HepG2 (cell line): ENCODE results near the gene PCNT. TPM values are rescaled to one million over a fixed set of nuclear protein-coding genes. Genes with fewer than 3 reads are reported as not detected.
A peak's percentile ranks its signal among the peaks of the same experiment; 100 is the strongest.

Experiments used
- EZH2 ChIP-seq: conservative IDR thresholded peaks from 2 replicates; pipeline ENCODE4 v1.6.1; 2012; ENCODE audit warnings: mild to moderate bottlenecking, low read depth, low read length, moderate library complexity
- HMGA1 ChIP-seq: sonication (generic); formaldehyde crosslinking; conservative IDR thresholded peaks from 2 replicates; pipeline ENCODE4 v1.4.0; 2020; ENCODE audit warnings: missing genetic modification reagents
- NONO ChIP-seq, 2 experiments: fragments of 450-650 bp in 1 of 2; sonication (generic) in 1 of 2; formaldehyde crosslinking in 1 of 2; IDR thresholded peaks in 1 of 2; conservative IDR thresholded peaks in 1 of 2; 2 replicates each; pipeline versions ENCODE4 v1.6.1 to v1.8.0; 2017 to 2022; ENCODE audit warnings: mild to moderate bottlenecking in 1 of 2, missing genetic modification reagents in 1 of 2, moderate library complexity in 1 of 2
- RBM39 ChIP-seq: fragments of 200-400 bp; formaldehyde crosslinking; IDR thresholded peaks from one replicate; pipeline ENCODE4 v1.6.1; 2018; ENCODE audit warnings: antibody characterized with exemption, mild to moderate bottlenecking, low read depth, low read length; ENCODE audit not compliant: poor library complexity, severe bottlenecking
- SP1 ChIP-seq, 2 experiments: fragments of 450-650 bp in 1 of 2; sonication (generic) in 1 of 2; formaldehyde crosslinking in 1 of 2; IDR thresholded peaks; 2 replicates each; pipeline versions ENCODE4 v1.4.0 to v1.6.1; 2016 to 2020; ENCODE audit warnings: missing genetic modification reagents in 1 of 2
- TAF1 ChIP-seq: sonication (generic); formaldehyde crosslinking; IDR thresholded peaks from 2 replicates; pipeline ENCODE4 v1.4.0; 2020; ENCODE audit warnings: missing genetic modification reagents
- THAP11 ChIP-seq: IDR thresholded peaks from 2 replicates; pipeline ENCODE4 v1.6.1; 2016; ENCODE audit warnings: missing biosample characterization, missing genetic modification reagents
- ZIK1 ChIP-seq: sonication (generic); formaldehyde crosslinking; IDR thresholded peaks from 2 replicates; pipeline ENCODE4 v1.5.0; 2020; ENCODE audit warnings: mild to moderate bottlenecking, low read depth, missing genetic modification reagents, borderline replicate concordance
- ZNF670 ChIP-seq: sonication (generic); formaldehyde crosslinking; IDR thresholded peaks from 2 replicates; pipeline ENCODE4 v1.8.0; 2022; ENCODE audit warnings: mild to moderate bottlenecking, missing genetic modification reagents, borderline replicate concordance
- ZNF746 ChIP-seq: sonication (generic); formaldehyde crosslinking; IDR thresholded peaks from 2 replicates; pipeline ENCODE4 v1.8.0; 2022; ENCODE audit warnings: mild to moderate bottlenecking, missing genetic modification reagents
- ZNF83 ChIP-seq: sonication (generic); formaldehyde crosslinking; IDR thresholded peaks from 2 replicates; pipeline ENCODE4 v1.4.0; 2020; ENCODE audit warnings: missing genetic modification reagents, mild to moderate bottlenecking, borderline replicate concordance
- ZSCAN25 ChIP-seq: sonication (generic); formaldehyde crosslinking; IDR thresholded peaks from 2 replicates; pipeline ENCODE4 v1.8.0; 2022; ENCODE audit warnings: mild to moderate bottlenecking, missing genetic modification reagents
- polyA plus RNA-seq, 8 experiments: library from polyadenylated mRNA; depleted of rRNA in 3 of 8; stranded (reverse) in 7 of 8; unstranded in 1 of 8; fragments of >200 nt; fragmentation: Illumina TruSeq in 4 of 8; extraction: Trizol in 4 of 8; gene quantifications; 2 replicates each; pipeline versions ENCODE4 v1.2.1 to v1.2.3, GENCODE V29; 2011 to 2016; ENCODE audit warnings: low read depth in 4 of 8, missing spikeins in 1 of 8, mixed read lengths in 1 of 8; ENCODE audit not compliant: insufficient read depth in 1 of 8
- total RNA-seq, 5 experiments: library from RNA; depleted of rRNA; stranded (reverse); fragments of >200 nt; fragmentation: Illumina TruSeq; extraction: Trizol; gene quantifications; 2 replicates each; pipeline ENCODE4 v1.2.3, GENCODE V29; 2016; ENCODE audit warnings: low read depth in 1 of 5
- TF ChIP-seq, protein P1 (sequence below): sonication (generic); formaldehyde crosslinking; IDR thresholded peaks from 2 replicates; pipeline ENCODE4 v1.4.0; 2020; ENCODE audit warnings: mild to moderate bottlenecking, missing genetic modification reagents
- TF ChIP-seq, protein P2 (sequence below): sonication (generic); formaldehyde crosslinking; IDR thresholded peaks from 2 replicates; pipeline ENCODE4 v1.8.0; 2022; ENCODE audit warnings: missing genetic modification reagents, low read depth, mild to moderate bottlenecking, borderline replicate concordance
- TF ChIP-seq, protein P3 (sequence below): sonication (generic); formaldehyde crosslinking; IDR thresholded peaks from 2 replicates; pipeline ENCODE4 v1.5.0; 2020; ENCODE audit warnings: mild to moderate bottlenecking, missing genetic modification reagents
- TF ChIP-seq, protein P4 (sequence below), 2 experiments: sonication (generic) in 1 of 2; formaldehyde crosslinking in 1 of 2; IDR thresholded peaks; 2 replicates each; pipeline versions ENCODE4 v1.4.0 to v1.6.1; 2016 to 2020; ENCODE audit warnings: borderline replicate concordance in 1 of 2, low read depth in 1 of 2, mild to moderate bottlenecking in 1 of 2, missing genetic modification reagents in 1 of 2

The PCNT gene
- total and polyA plus RNA-seq, 2 of the 13 experiments (the other 11 are each of a cell fraction or from before 2014, with no cell fraction given): 5.6 to 12.4 TPM

GRCh38 chr21:46285761-46286647, 38.0 kb upstream of the PCNT start, which contains the start of gene YBEY (continued):
- TF ChIP-seq, protein P1, sequence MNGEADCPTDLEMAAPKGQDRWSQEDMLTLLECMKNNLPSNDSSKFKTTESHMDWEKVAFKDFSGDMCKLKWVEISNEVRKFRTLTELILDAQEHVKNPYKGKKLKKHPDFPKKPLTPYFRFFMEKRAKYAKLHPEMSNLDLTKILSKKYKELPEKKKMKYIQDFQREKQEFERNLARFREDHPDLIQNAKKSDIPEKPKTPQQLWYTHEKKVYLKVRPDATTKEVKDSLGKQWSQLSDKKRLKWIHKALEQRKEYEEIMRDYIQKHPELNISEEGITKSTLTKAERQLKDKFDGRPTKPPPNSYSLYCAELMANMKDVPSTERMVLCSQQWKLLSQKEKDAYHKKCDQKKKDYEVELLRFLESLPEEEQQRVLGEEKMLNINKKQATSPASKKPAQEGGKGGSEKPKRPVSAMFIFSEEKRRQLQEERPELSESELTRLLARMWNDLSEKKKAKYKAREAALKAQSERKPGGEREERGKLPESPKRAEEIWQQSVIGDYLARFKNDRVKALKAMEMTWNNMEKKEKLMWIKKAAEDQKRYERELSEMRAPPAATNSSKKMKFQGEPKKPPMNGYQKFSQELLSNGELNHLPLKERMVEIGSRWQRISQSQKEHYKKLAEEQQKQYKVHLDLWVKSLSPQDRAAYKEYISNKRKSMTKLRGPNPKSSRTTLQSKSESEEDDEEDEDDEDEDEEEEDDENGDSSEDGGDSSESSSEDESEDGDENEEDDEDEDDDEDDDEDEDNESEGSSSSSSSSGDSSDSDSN (CRISPR knock-in tag): peak; percentile 99
- TF ChIP-seq, protein P2, sequence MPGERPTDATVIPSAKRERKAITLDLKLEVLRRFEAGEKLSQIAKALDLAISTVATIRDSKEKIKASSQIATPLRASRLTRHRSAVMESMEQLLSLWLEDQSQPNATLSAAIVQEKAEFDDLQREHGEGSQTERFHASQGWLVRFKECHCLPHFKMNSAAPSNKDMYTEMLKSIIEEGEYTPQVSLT (CRISPR knock-in tag): no peak
- TF ChIP-seq ZNF670 (CRISPR knock-in tag): 0 out of 2 replicates have a peak, but pooled peaks have one; percentile 47
- no peak for TF ChIP-seq EZH2
- peak; percentile 85 for TF ChIP-seq RBM39
- peak; percentile 93 for TF ChIP-seq THAP11 (CRISPR knock-in tag)
- peak; percentile 74; the same call in 1 of the 2 replicates for TF ChIP-seq ZIK1 (CRISPR knock-in tag)
- no peak for TF ChIP-seq SP1 (IDR thresholded peaks at IDR 0.05)
- peak; percentile 74 for TF ChIP-seq SP1 (CRISPR knock-in tag; IDR thresholded peaks at IDR 0.05)
- no peak for TF ChIP-seq NONO (IDR thresholded peaks at IDR 0.05)
- TF ChIP-seq NONO (CRISPR knock-in tag; conservative IDR thresholded peaks at IDR 0.05): peak; percentile 93
- TF ChIP-seq ZNF746 (CRISPR knock-in tag): peak; percentile 76; the same call in 1 of the 2 replicates
- no peak for TF ChIP-seq HMGA1 (CRISPR knock-in tag)
- peak; percentile 91 for TF ChIP-seq TAF1 (CRISPR knock-in tag)
- TF ChIP-seq, protein P3, sequence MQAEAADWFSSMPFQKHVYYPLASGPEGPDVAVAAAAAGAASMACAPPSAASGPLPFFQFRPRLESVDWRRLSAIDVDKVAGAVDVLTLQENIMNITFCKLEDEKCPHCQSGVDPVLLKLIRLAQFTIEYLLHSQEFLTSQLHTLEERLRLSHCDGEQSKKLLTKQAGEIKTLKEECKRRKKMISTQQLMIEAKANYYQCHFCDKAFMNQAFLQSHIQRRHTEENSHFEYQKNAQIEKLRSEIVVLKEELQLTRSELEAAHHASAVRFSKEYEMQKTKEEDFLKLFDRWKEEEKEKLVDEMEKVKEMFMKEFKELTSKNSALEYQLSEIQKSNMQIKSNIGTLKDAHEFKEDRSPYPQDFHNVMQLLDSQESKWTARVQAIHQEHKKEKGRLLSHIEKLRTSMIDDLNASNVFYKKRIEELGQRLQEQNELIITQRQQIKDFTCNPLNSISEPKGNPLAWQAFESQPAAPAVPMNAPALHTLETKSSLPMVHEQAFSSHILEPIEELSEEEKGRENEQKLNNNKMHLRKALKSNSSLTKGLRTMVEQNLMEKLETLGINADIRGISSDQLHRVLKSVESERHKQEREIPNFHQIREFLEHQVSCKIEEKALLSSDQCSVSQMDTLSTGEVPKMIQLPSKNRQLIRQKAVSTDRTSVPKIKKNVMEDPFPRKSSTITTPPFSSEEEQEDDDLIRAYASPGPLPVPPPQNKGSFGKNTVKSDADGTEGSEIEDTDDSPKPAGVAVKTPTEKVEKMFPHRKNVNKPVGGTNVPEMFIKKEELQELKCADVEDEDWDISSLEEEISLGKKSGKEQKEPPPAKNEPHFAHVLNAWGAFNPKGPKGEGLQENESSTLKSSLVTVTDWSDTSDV (CRISPR knock-in tag): peak; percentile 30; the same call in 1 of the 2 replicates
- peak; percentile 85; the same call in 1 of the 2 replicates for TF ChIP-seq ZSCAN25 (CRISPR knock-in tag)
- TF ChIP-seq, protein P4, sequence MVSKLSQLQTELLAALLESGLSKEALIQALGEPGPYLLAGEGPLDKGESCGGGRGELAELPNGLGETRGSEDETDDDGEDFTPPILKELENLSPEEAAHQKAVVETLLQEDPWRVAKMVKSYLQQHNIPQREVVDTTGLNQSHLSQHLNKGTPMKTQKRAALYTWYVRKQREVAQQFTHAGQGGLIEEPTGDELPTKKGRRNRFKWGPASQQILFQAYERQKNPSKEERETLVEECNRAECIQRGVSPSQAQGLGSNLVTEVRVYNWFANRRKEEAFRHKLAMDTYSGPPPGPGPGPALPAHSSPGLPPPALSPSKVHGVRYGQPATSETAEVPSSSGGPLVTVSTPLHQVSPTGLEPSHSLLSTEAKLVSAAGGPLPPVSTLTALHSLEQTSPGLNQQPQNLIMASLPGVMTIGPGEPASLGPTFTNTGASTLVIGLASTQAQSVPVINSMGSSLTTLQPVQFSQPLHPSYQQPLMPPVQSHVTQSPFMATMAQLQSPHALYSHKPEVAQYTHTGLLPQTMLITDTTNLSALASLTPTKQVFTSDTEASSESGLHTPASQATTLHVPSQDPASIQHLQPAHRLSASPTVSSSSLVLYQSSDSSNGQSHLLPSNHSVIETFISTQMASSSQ (IDR thresholded peaks at IDR 0.05; ENCODE audit: low read depth): no peak
- TF ChIP-seq, protein P4 (CRISPR knock-in tag; IDR thresholded peaks at IDR 0.05; ENCODE audit: borderline replicate concordance): peak; percentile 63; the same call in 1 of the 2 replicates
- TF ChIP-seq ZNF83 (CRISPR knock-in tag): peak; percentile 60; the same call in 1 of the 2 replicates
